ENCODE data around the gene ATM.

DNA sequence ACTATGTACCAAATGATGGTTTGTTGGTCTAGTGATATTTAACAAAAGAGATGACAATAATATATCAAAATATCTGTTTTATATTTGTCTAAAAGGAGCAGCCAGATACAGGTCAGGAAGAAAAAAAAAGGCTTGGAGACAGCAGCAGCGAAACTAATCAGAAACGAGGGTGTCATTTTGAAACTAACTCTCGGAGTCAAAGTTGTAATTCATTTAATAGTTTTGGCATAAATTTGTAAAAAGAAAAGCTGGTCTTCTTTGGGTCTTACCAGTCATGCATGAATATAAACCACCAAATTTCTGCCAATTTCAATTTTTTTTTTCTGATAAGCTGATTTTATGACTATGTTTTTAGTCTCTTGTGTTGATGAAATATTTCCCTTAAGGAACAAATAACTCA, 26.0 kb upstream of the ATM start:
- TF ChIP-seq BACH2 (CRISPR knock-in tag; IDR thresholded peaks at IDR 0.05; ENCODE audit: borderline replicate concordance) (no peak), RARB (CRISPR knock-in tag; IDR thresholded peaks at IDR 0.05) (no peak), ESRRG (CRISPR knock-in tag; IDR thresholded peaks at IDR 0.05) (no peak)
- TF ChIP-seq, protein P1, sequence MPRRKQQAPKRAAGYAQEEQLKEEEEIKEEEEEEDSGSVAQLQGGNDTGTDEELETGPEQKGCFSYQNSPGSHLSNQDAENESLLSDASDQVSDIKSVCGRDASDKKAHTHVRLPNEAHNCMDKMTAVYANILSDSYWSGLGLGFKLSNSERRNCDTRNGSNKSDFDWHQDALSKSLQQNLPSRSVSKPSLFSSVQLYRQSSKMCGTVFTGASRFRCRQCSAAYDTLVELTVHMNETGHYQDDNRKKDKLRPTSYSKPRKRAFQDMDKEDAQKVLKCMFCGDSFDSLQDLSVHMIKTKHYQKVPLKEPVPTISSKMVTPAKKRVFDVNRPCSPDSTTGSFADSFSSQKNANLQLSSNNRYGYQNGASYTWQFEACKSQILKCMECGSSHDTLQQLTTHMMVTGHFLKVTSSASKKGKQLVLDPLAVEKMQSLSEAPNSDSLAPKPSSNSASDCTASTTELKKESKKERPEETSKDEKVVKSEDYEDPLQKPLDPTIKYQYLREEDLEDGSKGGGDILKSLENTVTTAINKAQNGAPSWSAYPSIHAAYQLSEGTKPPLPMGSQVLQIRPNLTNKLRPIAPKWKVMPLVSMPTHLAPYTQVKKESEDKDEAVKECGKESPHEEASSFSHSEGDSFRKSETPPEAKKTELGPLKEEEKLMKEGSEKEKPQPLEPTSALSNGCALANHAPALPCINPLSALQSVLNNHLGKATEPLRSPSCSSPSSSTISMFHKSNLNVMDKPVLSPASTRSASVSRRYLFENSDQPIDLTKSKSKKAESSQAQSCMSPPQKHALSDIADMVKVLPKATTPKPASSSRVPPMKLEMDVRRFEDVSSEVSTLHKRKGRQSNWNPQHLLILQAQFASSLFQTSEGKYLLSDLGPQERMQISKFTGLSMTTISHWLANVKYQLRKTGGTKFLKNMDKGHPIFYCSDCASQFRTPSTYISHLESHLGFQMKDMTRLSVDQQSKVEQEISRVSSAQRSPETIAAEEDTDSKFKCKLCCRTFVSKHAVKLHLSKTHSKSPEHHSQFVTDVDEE (CRISPR knock-in tag; IDR thresholded peaks at IDR 0.05): no peak

Measured in SK-N-SH treated with all-trans-retinoic acid at 6 μM for 48 hours (cell line).